ENCODE results near the gene CREB3L2. TPM values are rescaled to one million over a fixed set of nuclear protein-coding genes. Genes with fewer than 3 reads are reported as not detected.

CREB3L2 gene
- total RNA-seq, 2 experiments from 2014 or later, result 21.0 to 24.4 TPM

- Mint-ChIP-seq H3K9me3 (no peaks in the 10 kb centered on the region), H3K36me3 (ENCODE audit: low read depth) (no peaks in the 10 kb centered on the region), H3K4me1 (ENCODE audit: low read depth) (peaks cover 10% of the 10 kb centered on the region), H3K27ac (no peak overlapping the region), H3K27me3 (no peaks in the 10 kb centered on the region), H3K4me3 (no peak overlapping the region)
- TF ChIP-seq CTCF (IDR thresholded peaks at IDR 0.05), result no peak
- POLR2A ChIA-PET, result interaction anchor here (1.3 to 1.7 kb wide), 2 partner anchors 10 to 12 kb away, joined by 3 to 4 read pairs; no protein-coding TSS in a partner anchor
- DNase-seq, result no peak
- intact Hi-C loops (cut with micrococcal nuclease), result no loop called here
- CTCF ChIA-PET, result no interaction called here
- ATAC-seq, result no peak
Observed at GRCh38 chr7:137948845-137949330, 53.0 kb downstream of the CREB3L2 start.

- no peaks in the 10 kb centered on the region for H3K36me3 Mint-ChIP-seq (ENCODE audit: low read depth)
- ChIA-PET CTCF (interaction anchor here (0.6 kb wide), 1 partner anchor 45 kb away, joined by 3 read pairs; no protein-coding TSS in a partner anchor), POLR2A (interaction anchor here (1.7 kb wide), 1 partner anchor 11 kb away, joined by 4 read pairs; no protein-coding TSS in a partner anchor)
- DNase-seq (no peak), ATAC-seq (no peak)
- TF ChIP-seq CTCF (IDR thresholded peaks at IDR 0.05), result no peak
- H3K27ac Mint-ChIP-seq, result no peak overlapping the region
- intact Hi-C loops (cut with micrococcal nuclease), result no loop called here
- no peaks in the 10 kb centered on the region for H3K9me3 Mint-ChIP-seq
- no peaks in the 10 kb centered on the region for H3K27me3 Mint-ChIP-seq
- H3K4me3 Mint-ChIP-seq, result no peak overlapping the region
- H3K4me1 Mint-ChIP-seq (ENCODE audit: low read depth), result peaks cover 17% of the 10 kb centered on the region
Observed at GRCh38 chr7:137948083-137948844, 53.6 kb downstream of the CREB3L2 start.

DNA sequence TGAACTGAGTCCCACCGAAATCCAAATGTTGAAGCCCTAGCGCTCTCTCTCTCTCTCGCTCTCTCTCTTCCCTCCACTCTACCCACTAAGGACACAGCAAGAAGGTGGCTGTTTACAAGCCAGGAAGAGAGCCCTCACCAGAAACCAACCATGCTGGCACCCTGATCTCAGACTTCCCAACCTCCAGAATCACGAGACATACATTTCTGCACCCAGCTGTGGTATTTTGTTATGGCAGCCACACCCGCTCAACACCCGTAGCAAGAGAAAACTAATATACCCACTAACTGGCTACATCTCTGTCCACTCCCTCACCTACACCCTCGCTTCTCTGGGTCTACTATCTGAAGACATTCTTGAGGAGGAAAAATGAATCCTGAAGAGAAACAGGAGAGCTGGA, 54.8 kb downstream of the CREB3L2 start:
- ChIA-PET POLR2A (interaction anchor here (1.7 kb wide), 1 partner anchor 10 kb away, joined by 4 read pairs; no protein-coding TSS in a partner anchor), CTCF (no interaction called here)
- no peaks in the 10 kb centered on the region for H3K36me3 Mint-ChIP-seq (ENCODE audit: low read depth)
- no peaks in the 10 kb centered on the region for H3K9me3 Mint-ChIP-seq
- no peaks in the 10 kb centered on the region for H3K27me3 Mint-ChIP-seq
- no peak overlapping the region for H3K4me3 Mint-ChIP-seq
- H3K27ac Mint-ChIP-seq, result no peak overlapping the region
- no peak for TF ChIP-seq CTCF (IDR thresholded peaks at IDR 0.05)
- DNase-seq (no peak), ATAC-seq (no peak)
- intact Hi-C loops (cut with micrococcal nuclease), result no loop called here
- peaks cover 18% of the 10 kb centered on the region for H3K4me1 Mint-ChIP-seq (ENCODE audit: low read depth)

DNA sequence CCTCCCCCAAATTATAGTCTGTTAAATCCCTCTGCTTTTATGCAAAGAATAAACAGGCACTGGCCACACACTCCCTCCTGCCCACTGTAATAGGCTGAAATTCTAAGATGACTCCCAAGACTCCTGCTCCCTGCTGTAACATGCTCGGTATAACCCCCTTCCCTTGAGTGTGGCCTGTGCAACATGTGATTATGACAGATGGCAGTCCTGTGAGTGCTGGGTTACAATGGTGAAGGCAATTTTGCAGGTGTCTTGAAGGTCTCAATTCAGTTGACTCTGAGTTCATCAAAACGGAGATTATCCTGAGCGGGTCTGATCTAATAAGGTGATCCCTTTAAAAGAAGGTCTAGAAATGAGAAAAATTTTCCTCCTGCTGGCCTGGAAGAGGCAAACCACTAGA, 55.9 kb downstream of the CREB3L2 start:
- H3K4me3 Mint-ChIP-seq, result no peak overlapping the region
- no peaks in the 10 kb centered on the region for H3K27me3 Mint-ChIP-seq
- no peak overlapping the region for H3K27ac Mint-ChIP-seq
- no peaks in the 10 kb centered on the region for H3K36me3 Mint-ChIP-seq (ENCODE audit: low read depth)
- POLR2A ChIA-PET, result no interaction called here
- intact Hi-C loops (cut with micrococcal nuclease), result no loop called here
- CTCF ChIA-PET, result no interaction called here
- peaks cover 18% of the 10 kb centered on the region for H3K4me1 Mint-ChIP-seq (ENCODE audit: low read depth)
- no peak for DNase-seq
- no peak for TF ChIP-seq CTCF (IDR thresholded peaks at IDR 0.05)
- H3K9me3 Mint-ChIP-seq, result no peaks in the 10 kb centered on the region
- ATAC-seq, result no peak

DNA sequence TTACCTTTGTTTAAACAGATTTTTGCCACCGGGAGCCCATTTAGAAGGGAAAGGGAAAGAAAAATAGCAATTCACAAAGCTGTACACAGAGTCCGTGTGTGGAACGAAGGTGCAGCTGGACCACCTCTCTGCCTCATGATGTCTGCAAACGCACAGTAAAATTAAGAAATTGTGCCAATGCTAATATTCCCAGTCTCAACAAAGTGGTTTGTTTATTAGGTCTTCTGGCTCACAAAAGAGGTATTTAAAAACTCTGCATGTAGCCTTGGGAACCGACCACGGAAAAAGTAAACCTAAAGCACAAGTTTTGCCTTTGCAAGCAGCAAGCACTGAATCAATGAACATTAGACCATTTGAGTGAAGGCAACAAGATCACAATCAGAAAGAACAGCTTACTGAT, 57.7 kb downstream of the CREB3L2 start:
- no peaks in the 10 kb centered on the region for H3K9me3 Mint-ChIP-seq
- peaks cover 11% of the 10 kb centered on the region for H3K4me1 Mint-ChIP-seq (ENCODE audit: low read depth)
- H3K27ac Mint-ChIP-seq, result no peak overlapping the region
- no peaks in the 10 kb centered on the region for H3K27me3 Mint-ChIP-seq
- intact Hi-C loops (cut with micrococcal nuclease), result no loop called here
- no peak for TF ChIP-seq CTCF (IDR thresholded peaks at IDR 0.05)
- ATAC-seq (no peak), DNase-seq (no peak)
- no peaks in the 10 kb centered on the region for H3K36me3 Mint-ChIP-seq (ENCODE audit: low read depth)
- CTCF ChIA-PET, result no interaction called here
- no peak overlapping the region for H3K4me3 Mint-ChIP-seq
- POLR2A ChIA-PET, result no interaction called here

Measured in activated CD8-positive, alpha-beta T cell treated with anti-CD3 and anti-CD28 coated beads for 36 hours (primary cell).